NCI-H524 treated with DMSO at 0.1 percent for 48 hours (cell line): ENCODE results near the gene CAMK2N1.
"Not testable (repeated sequence)": the region's sequence is repeated elsewhere in the genome, so short reads cannot be mapped to it uniquely, and the experiment has no call there.

Experiments
- DNase-seq: peaks from one replicate; lab custom pipeline; 2025; lab: John Stamatoyannopoulos, UW

CAMK2N1 gene

GRCh38 chr1:20485527-20486456, at the start of gene CAMK2N1:
Gene CAMK2N1, minus strand, starts transcription at chr1:20486210. Its CDS starts 831 bp downstream, at chr1:20485379.
- DNase-seq = no peak

- DNase-seq = no peak
Measured at GRCh38 chr1:20534659-20535417, 48.8 kb upstream of the CAMK2N1 start.

- no peak for DNase-seq
Measured at GRCh38 chr1:20533635-20534034, 47.6 kb upstream of the CAMK2N1 start.

- no peak for DNase-seq
Measured at GRCh38 chr1:20530901-20531300, 44.9 kb upstream of the CAMK2N1 start.

- no peak for DNase-seq
Measured at GRCh38 chr1:20530306-20530705, 44.3 kb upstream of the CAMK2N1 start.

- DNase-seq = no peak
Measured at GRCh38 chr1:20528221-20528620, 42.2 kb upstream of the CAMK2N1 start.

- DNase-seq = no peak
Measured at GRCh38 chr1:20526267-20526666, 40.3 kb upstream of the CAMK2N1 start.

GRCh38 chr1:20521960-20522861, 36.2 kb upstream of the CAMK2N1 start:
- DNase-seq = peak; percentile 12

- not testable (repeated sequence) for DNase-seq
Measured at GRCh38 chr1:20519609-20520262, 33.7 kb upstream of the CAMK2N1 start.

- no peak for DNase-seq
Measured at GRCh38 chr1:20511518-20512428, 25.8 kb upstream of the CAMK2N1 start.

GRCh38 chr1:20508411-20508771, 22.4 kb upstream of the CAMK2N1 start:
- no peak for DNase-seq

- peak; percentile 9 for DNase-seq
Measured at GRCh38 chr1:20507564-20508410, 21.8 kb upstream of the CAMK2N1 start, which contains the start of gene MUL1. Gene MUL1, minus strand, starts transcription at chr1:20508151. Its CDS starts 127 bp downstream, at chr1:20508024.

GRCh38 chr1:20507248-20507563, 21.2 kb upstream of the CAMK2N1 start:
- DNase-seq = no peak

GRCh38 chr1:20505488-20505887, 19.5 kb upstream of the CAMK2N1 start:
- no peak for DNase-seq

- no peak for DNase-seq
Measured at GRCh38 chr1:20500716-20501115, 14.7 kb upstream of the CAMK2N1 start.

- no peak for DNase-seq
Measured at GRCh38 chr1:20499718-20500117, 13.7 kb upstream of the CAMK2N1 start.

- no peak for DNase-seq
Measured at GRCh38 chr1:20499105-20499504, 13.1 kb upstream of the CAMK2N1 start.

GRCh38 chr1:20498116-20498515, 12.1 kb upstream of the CAMK2N1 start:
- DNase-seq = no peak

- no peak for DNase-seq
Measured at GRCh38 chr1:20497506-20497905, 11.5 kb upstream of the CAMK2N1 start.
